Sigmoid colon (tissue), 7 donors: Measurements from ENCODE around the gene KCNJ9. TPM values are rescaled to one million over a fixed set of nuclear protein-coding genes. Genes with fewer than 3 reads are reported as not detected.

Source experiments
- DNase-seq: peaks from one replicate; pipeline ENCODE4 v3.0.0-alpha.2; 2019
- H3K27ac ChIP-seq, 4 donors: fragments of 200-600 bp; sonication (generic); one replicate each; pipeline ENCODE4 v1.5.1; 2016 to 2019; ENCODE audit warnings: mild to moderate bottlenecking in 1 of 4
- H3K27me3 ChIP-seq, 3 donors: fragments of 200-600 bp; sonication (generic); one replicate each; pipeline ENCODE4 v1.5.1; 2019; ENCODE audit warnings: mild to moderate bottlenecking in 1 of 3
- H3K36me3 ChIP-seq, 4 donors: fragments of 200-600 bp; sonication (generic); one replicate each; pipeline ENCODE4 v1.5.1; 2016 to 2019
- H3K4me1 ChIP-seq, 4 donors: fragments of 200-600 bp; sonication (generic); one replicate each; pipeline ENCODE4 v1.5.1; 2017 to 2019
- H3K4me3 ChIP-seq, 4 donors: fragments of 200-600 bp; sonication (generic); one replicate each; pipeline ENCODE4 v1.5.1; 2017 to 2019; ENCODE audit warnings: mild to moderate bottlenecking in 2 of 4, moderate library complexity in 1 of 4
- H3K9me3 ChIP-seq, 4 donors: fragments of 200-600 bp in 3 of 4; sonication (generic) in 3 of 4; one replicate each; pipeline versions ENCODE4 v1.5.1 to v1.6.1; 2013 to 2019
- EP300 ChIP-seq, 4 donors: sonication (generic); formaldehyde crosslinking; IDR thresholded peaks; one replicate each; pipeline ENCODE4 v1.6.1; 2017; ENCODE audit warnings: antibody characterized with exemption in 4 of 4
- POLR2A ChIP-seq, 2 donors: fragments of 450-650 bp; IDR thresholded peaks; one replicate each; pipeline ENCODE4 v1.6.1; 2016; ENCODE audit warnings: antibody characterized with exemption in 2 of 2, mild to moderate bottlenecking in 2 of 2, moderate library complexity in 2 of 2
- POLR2AphosphoS5 ChIP-seq, 4 donors: sonication (generic); formaldehyde crosslinking; IDR thresholded peaks; one replicate each; pipeline ENCODE4 v1.6.1; 2017; ENCODE audit warnings: antibody characterized with exemption in 4 of 4
- WGBS, 2 donors: extraction: QIAGEN DNeasy Blood & Tissue Kit; methylation state at CpG; one replicate each; pipeline ENCODE4 v1.1.7; 2013; 5-methylcytosine and 5-hydroxymethylcytosine counted together
- intact Hi-C: fragments of 100-400 bp; cut with DNase I; formaldehyde crosslinking; loops from one replicate; pipeline ENCODE4 v1.15.1; 2023
- polyA plus RNA-seq, 3 donors: library from polyadenylated mRNA; stranded (reverse); fragments of 200-250 nt; gene quantifications; one replicate each; pipeline ENCODE4 v1.2.3, GENCODE V29; 2013
- total RNA-seq, 4 donors: library from RNA; depleted of rRNA; stranded (reverse); fragments of >200 nt; gene quantifications; one replicate each; pipeline ENCODE4 v1.1.0, GENCODE V29; 2016
- TF ChIP-seq, protein P1 (sequence below), 4 experiments: fragments of 450-650 bp in 3 of 4; fragments of 200-600 bp in 1 of 4; IDR thresholded peaks; one replicate each; pipeline ENCODE4 v1.5.1; 2016 to 2019; ENCODE audit warnings: antibody characterized with exemption in 4 of 4, mild to moderate bottlenecking in 3 of 4, moderate library complexity in 2 of 4
- donor health status: healthy with polysubstance abuse.
- donor health status: Bipolar disorder and iron deficiency.
- donor health status: healthy.

Gene KCNJ9
- total and polyA plus RNA-seq, 7 donors: under 0.01 to 0.36 (median 0.27) TPM; not detected in 2

DNA sequence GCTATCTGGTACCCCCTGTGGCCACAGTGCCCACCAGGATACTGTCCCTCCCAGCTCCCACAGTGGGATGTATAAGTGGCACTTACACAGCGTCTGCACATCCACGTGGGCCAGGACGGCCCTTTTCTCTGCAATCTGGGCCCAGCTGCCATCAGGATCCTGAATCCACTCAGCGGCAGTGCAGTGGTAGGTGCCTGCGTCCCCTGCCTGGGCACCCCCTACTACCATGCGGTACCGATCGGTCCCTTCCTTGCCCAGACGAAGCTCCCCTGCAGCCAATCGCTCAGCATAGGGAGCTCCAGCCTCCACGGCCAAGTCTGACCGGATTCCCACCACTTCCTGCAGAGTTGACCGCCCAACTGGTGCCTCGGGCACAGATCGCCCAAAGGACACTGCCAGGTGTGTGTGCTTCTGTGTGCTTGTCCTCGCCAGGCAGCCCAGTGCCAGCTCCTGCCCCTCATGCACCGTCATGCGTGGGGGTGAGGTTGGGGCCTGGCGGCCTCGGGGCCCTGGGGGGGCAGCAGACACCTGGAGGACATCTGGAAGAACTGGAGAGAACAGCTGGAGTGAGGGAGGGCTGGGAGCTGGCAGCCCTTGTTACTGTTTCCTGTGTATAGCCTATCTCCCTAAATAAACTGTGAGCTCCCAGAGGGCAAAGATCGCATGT lies 12.4 kb downstream of the KCNJ9 start:
- intact Hi-C loops: no loop called here
- Histone ChIP-seq H3K9me3 (no peaks in the 10 kb centered on the region), H3K27ac (no peak overlapping the region), H3K4me1 (peaks cover 0 to 26% (median 23%) of the 10 kb centered on the region in 4 donors), H3K4me3 (no peak overlapping the region), H3K36me3 (peaks cover 6 to 51% (median 12%) of the 10 kb centered on the region in 4 donors), H3K27me3 (no peaks in the 10 kb centered on the region)
- TF ChIP-seq EP300 (IDR thresholded peaks at IDR 0.05) (no peak), POLR2A (IDR thresholded peaks at IDR 0.05) (no peak), POLR2AphosphoS5 (IDR thresholded peaks at IDR 0.05) (no peak)
- TF ChIP-seq, protein P1, sequence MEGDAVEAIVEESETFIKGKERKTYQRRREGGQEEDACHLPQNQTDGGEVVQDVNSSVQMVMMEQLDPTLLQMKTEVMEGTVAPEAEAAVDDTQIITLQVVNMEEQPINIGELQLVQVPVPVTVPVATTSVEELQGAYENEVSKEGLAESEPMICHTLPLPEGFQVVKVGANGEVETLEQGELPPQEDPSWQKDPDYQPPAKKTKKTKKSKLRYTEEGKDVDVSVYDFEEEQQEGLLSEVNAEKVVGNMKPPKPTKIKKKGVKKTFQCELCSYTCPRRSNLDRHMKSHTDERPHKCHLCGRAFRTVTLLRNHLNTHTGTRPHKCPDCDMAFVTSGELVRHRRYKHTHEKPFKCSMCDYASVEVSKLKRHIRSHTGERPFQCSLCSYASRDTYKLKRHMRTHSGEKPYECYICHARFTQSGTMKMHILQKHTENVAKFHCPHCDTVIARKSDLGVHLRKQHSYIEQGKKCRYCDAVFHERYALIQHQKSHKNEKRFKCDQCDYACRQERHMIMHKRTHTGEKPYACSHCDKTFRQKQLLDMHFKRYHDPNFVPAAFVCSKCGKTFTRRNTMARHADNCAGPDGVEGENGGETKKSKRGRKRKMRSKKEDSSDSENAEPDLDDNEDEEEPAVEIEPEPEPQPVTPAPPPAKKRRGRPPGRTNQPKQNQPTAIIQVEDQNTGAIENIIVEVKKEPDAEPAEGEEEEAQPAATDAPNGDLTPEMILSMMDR (IDR thresholded peaks at IDR 0.05): no peak
- no peak for DNase-seq
- WGBS, 2 donors: 47 to 81% methylated on average over 21 of the region's 21 CpGs

DNA sequence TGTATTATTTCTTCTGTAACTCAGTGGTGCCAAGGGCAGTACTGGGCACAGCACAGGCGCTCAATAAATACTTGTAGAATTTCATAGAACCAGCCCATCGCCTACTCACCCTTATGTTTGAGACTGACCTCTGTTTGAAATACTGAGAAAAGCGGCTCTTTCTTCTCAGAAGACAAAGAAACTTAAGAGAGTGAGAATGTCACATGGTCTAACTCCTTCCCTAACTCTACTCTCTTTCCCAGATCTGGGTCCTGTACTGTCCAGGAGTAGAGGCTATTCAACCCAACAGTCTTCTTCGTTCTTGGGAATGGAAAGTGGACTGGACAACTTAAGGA lies 12.9 kb downstream of the KCNJ9 start:
- no peaks in the 10 kb centered on the region for H3K9me3 ChIP-seq
- H3K27me3 ChIP-seq: no peaks in the 10 kb centered on the region
- intact Hi-C loops: no loop called here
- peaks cover 6 to 50% (median 12%) of the 10 kb centered on the region in 4 donors for H3K36me3 ChIP-seq
- peaks cover 0 to 29% (median 26%) of the 10 kb centered on the region in 4 donors for H3K4me1 ChIP-seq
- TF ChIP-seq EP300 (IDR thresholded peaks at IDR 0.05) (no peak), POLR2AphosphoS5 (IDR thresholded peaks at IDR 0.05) (no peak), POLR2A (IDR thresholded peaks at IDR 0.05) (no peak)
- TF ChIP-seq, protein P1 (IDR thresholded peaks at IDR 0.05): no peak
- H3K4me3 ChIP-seq: no peak overlapping the region
- H3K27ac ChIP-seq: no peak overlapping the region
- 26 to 77% methylated on average over 4 of the region's 4 CpGs for WGBS, 2 donors
- no peak for DNase-seq

DNA sequence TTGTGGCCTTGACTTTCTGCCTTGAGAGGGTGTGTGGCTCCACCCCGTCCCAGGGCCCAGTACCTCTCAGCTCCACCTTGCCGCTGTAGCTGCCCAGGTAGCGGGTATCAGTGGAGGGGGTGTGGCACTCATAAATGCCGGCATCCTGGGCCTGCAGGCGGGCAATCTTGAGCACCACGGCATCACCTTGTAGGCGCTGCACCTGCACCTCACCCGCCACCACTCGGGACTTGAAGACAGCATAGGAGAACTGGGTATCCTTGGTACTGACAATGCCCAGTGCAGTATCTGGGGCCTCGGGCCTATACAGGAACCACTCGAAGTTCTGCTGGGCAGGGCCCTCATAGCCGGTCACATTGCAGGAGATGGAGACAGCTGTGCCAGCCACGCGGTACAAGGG lies 13.5 kb downstream of the KCNJ9 start:
- TF ChIP-seq POLR2A (IDR thresholded peaks at IDR 0.05) (no peak), EP300 (IDR thresholded peaks at IDR 0.05) (no peak), POLR2AphosphoS5 (IDR thresholded peaks at IDR 0.05) (no peak)
- TF ChIP-seq, protein P1 (IDR thresholded peaks at IDR 0.05): no peak
- no peaks in the 10 kb centered on the region for H3K9me3 ChIP-seq
- H3K4me1 ChIP-seq: peaks cover 0 to 34% (median 28%) of the 10 kb centered on the region in 4 donors
- no peaks in the 10 kb centered on the region for H3K27me3 ChIP-seq
- intact Hi-C loops: loop anchor here (5.0 kb wide), 2 partner anchors 63 to 247 kb away; partner anchors contain the start of genes COPA, NCSTN and PIGM
- H3K27ac ChIP-seq: no peak overlapping the region
- H3K4me3 ChIP-seq: no peak overlapping the region
- DNase-seq: no peak
- 48 to 87% methylated on average over 14 of the region's 14 CpGs for WGBS, 2 donors
- H3K36me3 ChIP-seq: peaks cover 6 to 50% (median 12%) of the 10 kb centered on the region in 4 donors

DNA sequence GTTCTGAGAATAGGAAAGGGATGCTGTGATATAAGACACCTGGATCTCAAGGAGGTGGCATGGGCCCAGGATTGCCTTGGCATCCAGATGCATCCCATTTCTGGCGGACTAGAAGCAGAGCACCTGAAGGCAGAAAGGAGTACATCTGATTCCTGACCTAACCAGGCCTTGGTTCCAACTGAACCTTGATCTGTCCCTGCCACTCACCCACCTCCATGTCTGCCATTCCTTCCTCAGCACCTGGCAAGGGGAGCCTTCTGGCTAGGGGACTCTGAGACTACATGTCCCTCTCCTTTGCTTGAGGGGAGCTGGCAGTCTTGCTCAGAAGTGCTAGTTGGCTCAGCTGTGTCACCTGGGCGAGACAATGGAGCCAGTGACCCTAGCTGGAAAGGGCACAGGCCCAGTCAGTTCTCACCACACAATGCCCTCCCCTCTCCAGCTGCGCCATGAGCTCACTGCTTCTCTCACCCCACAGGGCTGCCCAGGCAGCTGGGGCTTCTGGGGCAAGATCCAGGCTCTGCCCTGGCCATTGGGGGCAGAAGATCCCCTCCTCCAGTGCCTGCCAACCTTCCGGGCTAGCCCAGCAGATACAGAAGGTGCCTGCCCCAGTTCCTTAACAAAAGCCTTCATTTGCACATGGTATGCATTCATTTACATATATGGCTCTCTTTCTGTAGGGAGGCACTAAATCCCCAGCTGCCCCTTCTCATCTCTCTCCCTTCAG lies 14.2 kb downstream of the KCNJ9 start:
- no peak for TF ChIP-seq POLR2A (IDR thresholded peaks at IDR 0.05)
- TF ChIP-seq EP300 (IDR thresholded peaks at IDR 0.05): no peak
- TF ChIP-seq POLR2AphosphoS5 (IDR thresholded peaks at IDR 0.05): no peak
- TF ChIP-seq, protein P1 (IDR thresholded peaks at IDR 0.05): no peak
- Histone ChIP-seq H3K4me3 (no peak overlapping the region), H3K36me3 (peaks cover 6 to 44% (median 12%) of the 10 kb centered on the region in 4 donors), H3K27ac (no peak overlapping the region), H3K4me1 (peaks cover 0 to 34% (median 28%) of the 10 kb centered on the region in 4 donors), H3K27me3 (no peaks in the 10 kb centered on the region), H3K9me3 (no peaks in the 10 kb centered on the region)
- WGBS, 2 donors: 93 to 96% methylated on average over 4 of the region's 4 CpGs
- no peak for DNase-seq
- intact Hi-C loops: loop anchor here (5.0 kb wide), 2 partner anchors 63 to 247 kb away; partner anchors contain the start of genes COPA, NCSTN and PIGM
